Neutrophil (primary cell): ENCODE measurements around the gene C2CD4C.

Experiments
- H3K27ac ChIP-seq: fragments of 200-600 bp; sonication (generic); 2 replicates; pipeline ENCODE4 v1.5.1; 2016; ENCODE audit warnings: mild to moderate bottlenecking, moderate library complexity
- H3K27me3 ChIP-seq: fragments of 200-600 bp; sonication (generic); 2 replicates; pipeline ENCODE4 v1.6.0; 2016; ENCODE audit warnings: mild to moderate bottlenecking
- H3K36me3 ChIP-seq: fragments of 200-600 bp; sonication (generic); 2 replicates; pipeline ENCODE4 v1.5.1; 2017
- H3K4me1 ChIP-seq, 2 experiments: fragments of 200-600 bp in 1 of 2; sonication (generic) in 1 of 2; 1 replicate in 1 of 2; 2 replicates in 1 of 2; pipeline versions ENCODE4 v1.5.1 to v1.6.1; 2013 to 2016; ENCODE audit warnings: low read depth in 1 of 2, low read length in 1 of 2, mild to moderate bottlenecking in 1 of 2, moderate library complexity in 1 of 2; ENCODE audit not compliant: control insufficient read depth in 1 of 2, insufficient read depth in 1 of 2
- H3K4me3 ChIP-seq, 2 experiments: fragments of 200-600 bp in 1 of 2; sonication (generic) in 1 of 2; 1 replicate in 1 of 2; 2 replicates in 1 of 2; pipeline ENCODE4 v1.5.1; 2013 to 2016; ENCODE audit warnings: low read depth in 1 of 2, low read length in 1 of 2, mild to moderate bottlenecking in 1 of 2, moderate library complexity in 1 of 2
- H3K9me3 ChIP-seq: fragments of 200-600 bp; sonication (generic); 2 replicates; pipeline ENCODE4 v1.5.1; 2016
- TF ChIP-seq, protein P1 (sequence below): fragments of 200-600 bp; sonication (generic); IDR thresholded peaks from 2 replicates; pipeline ENCODE4 v1.5.1; 2016; ENCODE audit warnings: antibody characterized with exemption

Gene C2CD4C

DNA sequence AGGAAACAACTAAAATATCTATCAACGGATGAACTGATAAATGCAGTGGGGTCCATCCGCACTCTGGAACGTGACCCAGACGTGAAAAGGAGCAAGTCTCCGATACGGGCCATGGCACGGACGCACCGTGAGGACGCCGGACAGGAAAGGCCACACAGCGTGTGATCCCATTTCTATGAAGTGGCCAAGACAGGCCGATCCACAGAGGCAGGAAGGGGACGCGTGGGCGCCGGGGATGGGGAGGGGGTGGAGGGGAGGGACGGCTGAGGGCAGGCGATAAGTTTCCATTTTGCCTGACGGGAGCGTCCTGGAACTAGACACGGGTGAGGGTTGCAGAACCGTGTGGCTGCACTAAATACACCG, 38.1 kb upstream of the C2CD4C start:
- peaks cover 19% of the 10 kb centered on the region for H3K27me3 ChIP-seq
- no peak overlapping the region for H3K4me3 ChIP-seq
- H3K36me3 ChIP-seq: no peaks in the 10 kb centered on the region
- no peak overlapping the region for H3K27ac ChIP-seq
- no peaks in the 10 kb centered on the region for H3K4me1 ChIP-seq
- TF ChIP-seq, protein P1, sequence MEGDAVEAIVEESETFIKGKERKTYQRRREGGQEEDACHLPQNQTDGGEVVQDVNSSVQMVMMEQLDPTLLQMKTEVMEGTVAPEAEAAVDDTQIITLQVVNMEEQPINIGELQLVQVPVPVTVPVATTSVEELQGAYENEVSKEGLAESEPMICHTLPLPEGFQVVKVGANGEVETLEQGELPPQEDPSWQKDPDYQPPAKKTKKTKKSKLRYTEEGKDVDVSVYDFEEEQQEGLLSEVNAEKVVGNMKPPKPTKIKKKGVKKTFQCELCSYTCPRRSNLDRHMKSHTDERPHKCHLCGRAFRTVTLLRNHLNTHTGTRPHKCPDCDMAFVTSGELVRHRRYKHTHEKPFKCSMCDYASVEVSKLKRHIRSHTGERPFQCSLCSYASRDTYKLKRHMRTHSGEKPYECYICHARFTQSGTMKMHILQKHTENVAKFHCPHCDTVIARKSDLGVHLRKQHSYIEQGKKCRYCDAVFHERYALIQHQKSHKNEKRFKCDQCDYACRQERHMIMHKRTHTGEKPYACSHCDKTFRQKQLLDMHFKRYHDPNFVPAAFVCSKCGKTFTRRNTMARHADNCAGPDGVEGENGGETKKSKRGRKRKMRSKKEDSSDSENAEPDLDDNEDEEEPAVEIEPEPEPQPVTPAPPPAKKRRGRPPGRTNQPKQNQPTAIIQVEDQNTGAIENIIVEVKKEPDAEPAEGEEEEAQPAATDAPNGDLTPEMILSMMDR: no peak
- no peaks in the 10 kb centered on the region for H3K9me3 ChIP-seq

DNA sequence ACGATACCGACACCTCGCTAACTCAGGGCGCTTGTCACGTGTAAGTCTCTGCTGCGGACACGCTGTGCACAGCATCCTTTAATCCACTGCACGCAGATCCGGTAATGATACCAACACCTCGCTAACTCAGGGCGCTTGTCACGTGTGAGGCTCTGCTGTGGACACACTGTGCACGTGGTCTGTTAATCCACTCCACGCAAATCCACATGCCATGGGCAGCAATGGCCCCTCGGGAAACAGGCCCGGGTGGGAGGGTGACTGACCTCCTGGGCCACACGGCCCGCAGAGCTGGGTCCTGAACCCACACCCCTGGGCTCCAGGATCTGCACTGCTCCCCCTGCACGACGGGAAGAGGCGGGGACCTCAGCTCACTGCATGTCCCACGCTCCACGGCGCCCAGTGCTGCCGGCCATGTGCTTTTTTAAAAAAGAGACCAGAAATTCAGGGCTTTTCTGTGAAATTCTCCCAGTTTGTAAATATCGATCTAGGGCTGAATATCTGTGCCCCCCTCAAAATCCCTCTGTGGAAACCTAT, 35.8 kb upstream of the C2CD4C start:
- Histone ChIP-seq H3K27ac (no peak overlapping the region), H3K27me3 (peaks cover 39% of the 10 kb centered on the region), H3K9me3 (no peaks in the 10 kb centered on the region), H3K4me3 (no peak overlapping the region), H3K36me3 (no peaks in the 10 kb centered on the region), H3K4me1 (no peaks in the 10 kb centered on the region)
- TF ChIP-seq, protein P1: no peak

DNA sequence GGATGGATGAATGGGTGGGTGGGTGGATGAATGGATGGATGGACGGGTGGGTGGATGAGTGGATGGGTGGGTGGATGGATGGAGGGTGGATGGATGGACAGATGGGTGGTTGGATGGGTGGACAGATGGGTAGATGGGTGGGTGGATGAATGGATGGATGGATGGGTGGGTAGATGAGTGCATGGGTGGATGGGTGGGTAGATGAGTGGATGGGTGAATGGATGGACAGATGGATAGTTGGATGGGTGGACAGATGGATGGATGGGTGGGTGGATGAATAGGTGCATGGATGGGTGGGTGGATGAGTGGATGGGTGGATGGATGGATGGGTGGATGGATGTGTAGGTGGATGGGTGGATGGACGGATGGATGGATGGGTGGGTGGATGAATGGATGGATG, 34.1 kb upstream of the C2CD4C start:
- TF ChIP-seq, protein P1: no peak
- no peak overlapping the region for H3K27ac ChIP-seq
- no peak overlapping the region for H3K4me3 ChIP-seq
- H3K4me1 ChIP-seq: no peaks in the 10 kb centered on the region
- peaks cover 30% of the 10 kb centered on the region for H3K27me3 ChIP-seq
- H3K9me3 ChIP-seq: no peaks in the 10 kb centered on the region
- no peaks in the 10 kb centered on the region for H3K36me3 ChIP-seq

DNA sequence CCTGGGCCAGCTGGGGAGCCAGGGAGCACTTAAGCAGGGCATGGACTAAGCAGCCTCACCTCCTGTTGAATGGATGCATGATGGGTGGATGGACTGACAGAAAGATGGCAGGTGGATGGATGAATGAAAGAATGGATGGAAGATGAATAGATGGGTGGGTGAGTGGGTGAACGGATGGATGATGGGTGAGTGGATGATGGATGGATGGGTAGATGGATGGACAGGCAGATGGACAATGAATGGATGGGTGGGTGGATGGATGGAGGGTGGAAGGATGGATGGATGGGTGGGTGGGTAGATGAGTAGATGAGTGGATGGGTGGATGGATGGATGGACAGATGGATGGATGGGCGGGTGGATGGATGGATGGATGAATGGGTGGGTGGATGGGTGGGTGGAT, 33.1 kb upstream of the C2CD4C start:
- H3K4me1 ChIP-seq: no peaks in the 10 kb centered on the region
- peaks cover 23% of the 10 kb centered on the region for H3K27me3 ChIP-seq
- no peak overlapping the region for H3K27ac ChIP-seq
- no peaks in the 10 kb centered on the region for H3K36me3 ChIP-seq
- TF ChIP-seq, protein P1: no peak
- no peaks in the 10 kb centered on the region for H3K9me3 ChIP-seq
- H3K4me3 ChIP-seq: no peak overlapping the region

DNA sequence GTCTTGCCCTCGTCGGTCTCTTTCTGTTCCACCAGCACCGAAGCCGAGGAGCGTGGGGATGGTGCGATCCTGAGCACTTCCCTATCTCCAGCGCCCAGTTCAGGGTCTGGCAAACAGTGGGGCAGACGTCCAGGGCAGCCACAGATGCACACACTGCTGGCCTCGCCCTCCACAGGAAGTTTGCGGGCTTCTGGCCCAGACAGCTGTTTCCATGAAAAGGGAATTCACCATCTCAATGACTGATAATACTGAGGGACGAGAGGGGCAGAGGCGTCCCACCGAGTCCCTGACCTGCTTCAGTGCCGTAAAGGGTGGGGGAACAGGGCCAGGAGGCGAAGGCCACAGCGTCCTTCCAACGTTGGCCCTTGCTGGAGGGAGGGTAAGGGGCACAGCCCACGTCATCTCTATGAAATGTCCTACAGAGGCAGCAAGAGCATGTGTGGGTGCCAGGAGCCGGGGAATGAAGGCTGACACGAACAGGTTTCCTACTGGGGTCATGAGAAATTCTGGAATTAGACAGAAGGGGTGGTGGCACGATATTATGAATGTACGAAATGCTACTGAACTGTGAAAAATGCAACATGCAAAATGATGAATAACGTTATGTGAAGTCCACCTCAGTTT, 32.4 kb upstream of the C2CD4C start:
- H3K27me3 ChIP-seq: peaks cover 20% of the 10 kb centered on the region
- H3K9me3 ChIP-seq: no peaks in the 10 kb centered on the region
- TF ChIP-seq, protein P1: no peak
- H3K36me3 ChIP-seq: no peaks in the 10 kb centered on the region
- H3K4me3 ChIP-seq: no peak overlapping the region
- no peaks in the 10 kb centered on the region for H3K4me1 ChIP-seq
- H3K27ac ChIP-seq: no peak overlapping the region
